Measurements from ENCODE around the gene TDRD7.
A peak's percentile ranks its signal among the peaks of the same experiment; 100 is the strongest.

Gene TDRD7

GRCh38 chr9:97411789-97412625 lies at the start of gene TDRD7:
Gene TDRD7, plus strand, starts transcription at chr9:97412096. Its CDS starts 16,370 bp downstream, at chr9:97428466.
- DNase-seq (ENCODE audit: low read depth in 2 of 2): peak; percentile 80 to 83

GRCh38 chr9:97362777-97363545 lies 48.9 kb upstream of the TDRD7 start:
- DNase-seq (ENCODE audit: low read depth in 2 of 2): no peak

- DNase-seq (ENCODE audit: low read depth in 2 of 2): no peak
Observed at GRCh38 chr9:97363661-97364299, 48.1 kb upstream of the TDRD7 start.

- no peak for DNase-seq (ENCODE audit: low read depth in 2 of 2)
Observed at GRCh38 chr9:97364769-97365490, 47.0 kb upstream of the TDRD7 start.

GRCh38 chr9:97365634-97366033 lies 46.3 kb upstream of the TDRD7 start:
- DNase-seq (ENCODE audit: low read depth in 2 of 2): no peak

GRCh38 chr9:97366476-97366875 lies 45.4 kb upstream of the TDRD7 start:
- DNase-seq (ENCODE audit: low read depth in 2 of 2): no peak

GRCh38 chr9:97366889-97367288 lies 45.0 kb upstream of the TDRD7 start:
- DNase-seq (ENCODE audit: low read depth in 2 of 2): no peak

- no peak for DNase-seq (ENCODE audit: low read depth in 2 of 2)
Observed at GRCh38 chr9:97367729-97368128, 44.2 kb upstream of the TDRD7 start.

GRCh38 chr9:97368964-97369363 lies 42.9 kb upstream of the TDRD7 start:
- no peak for DNase-seq (ENCODE audit: low read depth in 2 of 2)

GRCh38 chr9:97372580-97372979 lies 39.3 kb upstream of the TDRD7 start:
- no peak for DNase-seq (ENCODE audit: low read depth in 2 of 2)

- DNase-seq (ENCODE audit: low read depth in 2 of 2): no peak
Observed at GRCh38 chr9:97373331-97373730, 38.6 kb upstream of the TDRD7 start.

- no peak for DNase-seq (ENCODE audit: low read depth in 2 of 2)
Observed at GRCh38 chr9:97374811-97375210, 37.1 kb upstream of the TDRD7 start.

GRCh38 chr9:97376902-97377301 lies 35.0 kb upstream of the TDRD7 start:
- no peak for DNase-seq (ENCODE audit: low read depth in 2 of 2)

- DNase-seq (ENCODE audit: low read depth in 2 of 2): no peak
Observed at GRCh38 chr9:97382099-97382718, 29.7 kb upstream of the TDRD7 start.

- no peak for DNase-seq (ENCODE audit: low read depth in 2 of 2)
Observed at GRCh38 chr9:97384406-97385262, 27.3 kb upstream of the TDRD7 start.

GRCh38 chr9:97385626-97386264 lies 26.2 kb upstream of the TDRD7 start:
- no peak for DNase-seq (ENCODE audit: low read depth in 2 of 2)

- no peak for DNase-seq (ENCODE audit: low read depth in 2 of 2)
Observed at GRCh38 chr9:97386265-97386633, 25.6 kb upstream of the TDRD7 start.

GRCh38 chr9:97386733-97387503 lies 25.0 kb upstream of the TDRD7 start:
- DNase-seq (ENCODE audit: low read depth in 2 of 2): peak; percentile 48 to 58

GRCh38 chr9:97387504-97387886 lies 24.4 kb upstream of the TDRD7 start:
- DNase-seq (ENCODE audit: low read depth in 2 of 2): no peak
